ENCODE results near the gene RASGEF1C.

RASGEF1C gene

GRCh38 chr5:180156141-180156540 lies 52.9 kb downstream of the RASGEF1C start:
- TF ChIP-seq SUZ12 (IDR thresholded peaks at IDR 0.05) (no peak), ARNT (IDR thresholded peaks at IDR 0.05) (no peak), TARDBP (IDR thresholded peaks at IDR 0.05) (no peak), LEF1 (IDR thresholded peaks at IDR 0.05; ENCODE audit: borderline replicate concordance) (no peak), ZNF384 (IDR thresholded peaks at IDR 0.05) (no peak), SP1 (IDR thresholded peaks at IDR 0.05) (no peak), L3MBTL2 (conservative IDR thresholded peaks at IDR 0.05) (no peak), FOXK2 (IDR thresholded peaks at IDR 0.05) (no peak), BHLHE40 (IDR thresholded peaks at IDR 0.05; ENCODE audit: borderline replicate concordance) (no peak), CTBP1 (IDR thresholded peaks at IDR 0.05; ENCODE audit: borderline replicate concordance) (no peak), HDGF (IDR thresholded peaks at IDR 0.05; ENCODE audit: borderline replicate concordance) (no peak), FOXM1 (IDR thresholded peaks at IDR 0.05; ENCODE audit: borderline replicate concordance) (no peak), NFRKB (IDR thresholded peaks at IDR 0.05) (no peak), FOXA1 (IDR thresholded peaks at IDR 0.05) (no peak), ELF4 (IDR thresholded peaks at IDR 0.05) (no peak)
- TF ChIP-seq, protein P1, sequence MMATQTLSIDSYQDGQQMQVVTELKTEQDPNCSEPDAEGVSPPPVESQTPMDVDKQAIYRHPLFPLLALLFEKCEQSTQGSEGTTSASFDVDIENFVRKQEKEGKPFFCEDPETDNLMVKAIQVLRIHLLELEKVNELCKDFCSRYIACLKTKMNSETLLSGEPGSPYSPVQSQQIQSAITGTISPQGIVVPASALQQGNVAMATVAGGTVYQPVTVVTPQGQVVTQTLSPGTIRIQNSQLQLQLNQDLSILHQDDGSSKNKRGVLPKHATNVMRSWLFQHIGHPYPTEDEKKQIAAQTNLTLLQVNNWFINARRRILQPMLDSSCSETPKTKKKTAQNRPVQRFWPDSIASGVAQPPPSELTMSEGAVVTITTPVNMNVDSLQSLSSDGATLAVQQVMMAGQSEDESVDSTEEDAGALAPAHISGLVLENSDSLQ (IDR thresholded peaks at IDR 0.05): no peak
- POLR2A ChIA-PET: no interaction called here
- CTCF ChIA-PET: no interaction called here
- DNase-seq (ENCODE audit: extremely low spot score): no peak

- TF ChIP-seq HDGF (IDR thresholded peaks at IDR 0.05; ENCODE audit: borderline replicate concordance) (no peak), FOXM1 (IDR thresholded peaks at IDR 0.05; ENCODE audit: borderline replicate concordance) (no peak), TARDBP (IDR thresholded peaks at IDR 0.05) (no peak), CTBP1 (IDR thresholded peaks at IDR 0.05; ENCODE audit: borderline replicate concordance) (no peak)
- no peak for DNase-seq (ENCODE audit: extremely low spot score)
- POLR2A ChIA-PET: no interaction called here
- CTCF ChIA-PET: no interaction called here
Measured at GRCh38 chr5:180155365-180155926, 53.6 kb downstream of the RASGEF1C start.

- CTCF ChIA-PET: no interaction called here
- POLR2A ChIA-PET: interaction anchor here (0.8 kb wide), 1 partner anchor 41 kb away, joined by 3 read pairs; no protein-coding TSS in a partner anchor
- no peak for DNase-seq (ENCODE audit: extremely low spot score)
- TF ChIP-seq ARNT (IDR thresholded peaks at IDR 0.05) (no peak), SUZ12 (IDR thresholded peaks at IDR 0.05) (no peak), FOXK2 (IDR thresholded peaks at IDR 0.05) (no peak), BHLHE40 (IDR thresholded peaks at IDR 0.05; ENCODE audit: borderline replicate concordance) (no peak), ELF4 (IDR thresholded peaks at IDR 0.05) (no peak), TARDBP (IDR thresholded peaks at IDR 0.05) (no peak), NFRKB (IDR thresholded peaks at IDR 0.05) (no peak), FOXA1 (IDR thresholded peaks at IDR 0.05) (no peak), SP1 (IDR thresholded peaks at IDR 0.05) (no peak), ZNF384 (IDR thresholded peaks at IDR 0.05) (no peak), L3MBTL2 (conservative IDR thresholded peaks at IDR 0.05) (no peak), LEF1 (IDR thresholded peaks at IDR 0.05; ENCODE audit: borderline replicate concordance) (no peak), FOXM1 (IDR thresholded peaks at IDR 0.05; ENCODE audit: borderline replicate concordance) (no peak), CTBP1 (IDR thresholded peaks at IDR 0.05; ENCODE audit: borderline replicate concordance) (no peak)
- TF ChIP-seq, protein P1 (IDR thresholded peaks at IDR 0.05): no peak
Measured at GRCh38 chr5:180154821-180155364, 54.1 kb downstream of the RASGEF1C start.

- ChIA-PET POLR2A (interaction anchor here (0.8 kb wide), 1 partner anchor 42 kb away, joined by 3 read pairs; no protein-coding TSS in a partner anchor), CTCF (no interaction called here)
- no peak for DNase-seq (ENCODE audit: extremely low spot score)
- TF ChIP-seq FOXM1 (IDR thresholded peaks at IDR 0.05; ENCODE audit: borderline replicate concordance) (no peak), ZNF384 (IDR thresholded peaks at IDR 0.05) (no peak), HDGF (IDR thresholded peaks at IDR 0.05; ENCODE audit: borderline replicate concordance) (no peak), SP1 (IDR thresholded peaks at IDR 0.05) (no peak), SUZ12 (IDR thresholded peaks at IDR 0.05) (no peak), CTBP1 (IDR thresholded peaks at IDR 0.05; ENCODE audit: borderline replicate concordance) (no peak), ARNT (IDR thresholded peaks at IDR 0.05) (no peak), BHLHE40 (IDR thresholded peaks at IDR 0.05; ENCODE audit: borderline replicate concordance) (no peak), NFRKB (IDR thresholded peaks at IDR 0.05) (no peak), TARDBP (IDR thresholded peaks at IDR 0.05) (no peak), FOXA1 (IDR thresholded peaks at IDR 0.05) (no peak), L3MBTL2 (conservative IDR thresholded peaks at IDR 0.05) (no peak)
- TF ChIP-seq, protein P1 (IDR thresholded peaks at IDR 0.05): no peak
Measured at GRCh38 chr5:180153991-180154390, 55.0 kb downstream of the RASGEF1C start.

- TF ChIP-seq SP1 (IDR thresholded peaks at IDR 0.05) (no peak), LEF1 (IDR thresholded peaks at IDR 0.05; ENCODE audit: borderline replicate concordance) (no peak), FOXA1 (IDR thresholded peaks at IDR 0.05) (no peak), FOXM1 (IDR thresholded peaks at IDR 0.05; ENCODE audit: borderline replicate concordance) (no peak), ARNT (IDR thresholded peaks at IDR 0.05) (no peak), NFRKB (IDR thresholded peaks at IDR 0.05) (no peak), BHLHE40 (IDR thresholded peaks at IDR 0.05; ENCODE audit: borderline replicate concordance) (no peak), FOXK2 (IDR thresholded peaks at IDR 0.05) (no peak), ZNF384 (IDR thresholded peaks at IDR 0.05) (no peak), CTBP1 (IDR thresholded peaks at IDR 0.05; ENCODE audit: borderline replicate concordance) (no peak), ELF4 (IDR thresholded peaks at IDR 0.05) (no peak), TARDBP (IDR thresholded peaks at IDR 0.05) (no peak), L3MBTL2 (conservative IDR thresholded peaks at IDR 0.05) (no peak)
- TF ChIP-seq, protein P1 (IDR thresholded peaks at IDR 0.05): no peak
- DNase-seq (ENCODE audit: extremely low spot score): no peak
- POLR2A ChIA-PET: no interaction called here
- CTCF ChIA-PET: no interaction called here
Measured at GRCh38 chr5:180153099-180153498, 55.9 kb downstream of the RASGEF1C start.
